NCI-H1092 (cell line): ENCODE results near the gene SLC39A6.
A peak's percentile ranks its signal among the peaks of the same experiment; 100 is the strongest.
"Not testable (repeated sequence)": the region's sequence is repeated elsewhere in the genome, so short reads cannot be mapped to it uniquely, and the experiment has no call there.

Source experiments
- DNase-seq: peaks from one replicate; lab custom pipeline; 2025; lab: John Stamatoyannopoulos, UW

The SLC39A6 gene

GRCh38 chr18:36129300-36130038 is at the start of gene SLC39A6, which contains the start of gene ELP2:
Gene SLC39A6, minus strand, starts transcription at chr18:36129340. Its CDS starts 2,333 bp downstream, at chr18:36127007.
Gene ELP2, plus strand, starts transcription at chr18:36129899. Its CDS starts 35 bp downstream, at chr18:36129934.
- peak; percentile 95 for DNase-seq

GRCh38 chr18:36177913-36178312 is 48.8 kb upstream of the SLC39A6 start:
- no peak for DNase-seq

GRCh38 chr18:36176711-36177110 is 47.6 kb upstream of the SLC39A6 start:
- no peak for DNase-seq

GRCh38 chr18:36176177-36176584 is 47.0 kb upstream of the SLC39A6 start:
- no peak for DNase-seq

- no peak for DNase-seq
These were observed 46.3 kb upstream of the SLC39A6 start for GRCh38 chr18:36175481-36175880.

GRCh38 chr18:36169938-36170337 is 40.8 kb upstream of the SLC39A6 start:
- DNase-seq, result no peak

- DNase-seq, result not testable (repeated sequence)
These were observed 39.2 kb upstream of the SLC39A6 start for GRCh38 chr18:36168296-36168695.

- DNase-seq, result no peak
These were observed 38.6 kb upstream of the SLC39A6 start for GRCh38 chr18:36167692-36168218.

- DNase-seq, result no peak
These were observed 33.8 kb upstream of the SLC39A6 start for GRCh38 chr18:36162981-36163380.

- DNase-seq, result no peak
These were observed 31.8 kb upstream of the SLC39A6 start for GRCh38 chr18:36160959-36161371.

GRCh38 chr18:36158266-36158867 is 29.2 kb upstream of the SLC39A6 start:
- no peak for DNase-seq

GRCh38 chr18:36157441-36157840 is 28.3 kb upstream of the SLC39A6 start:
- no peak for DNase-seq

- DNase-seq, result no peak
These were observed 27.0 kb upstream of the SLC39A6 start for GRCh38 chr18:36155851-36156757.

GRCh38 chr18:36153771-36154170 is 24.6 kb upstream of the SLC39A6 start:
- DNase-seq, result no peak

GRCh38 chr18:36153203-36153602 is 24.1 kb upstream of the SLC39A6 start:
- no peak for DNase-seq

GRCh38 chr18:36152781-36153180 is 23.6 kb upstream of the SLC39A6 start:
- DNase-seq, result no peak

GRCh38 chr18:36149514-36150289 is 20.6 kb upstream of the SLC39A6 start:
- no peak for DNase-seq

- no peak for DNase-seq
These were observed 14.3 kb upstream of the SLC39A6 start for GRCh38 chr18:36143391-36143790.

GRCh38 chr18:36142751-36143150 is 13.6 kb upstream of the SLC39A6 start:
- DNase-seq, result no peak

GRCh38 chr18:36141576-36141975 is 12.4 kb upstream of the SLC39A6 start:
- DNase-seq, result no peak

- no peak for DNase-seq
These were observed 10.1 kb upstream of the SLC39A6 start for GRCh38 chr18:36139245-36139644.
